Left ventricle myocardium superior (tissue), 1 donor: ENCODE results near the gene ADCY7. TPM values are rescaled to one million over a fixed set of nuclear protein-coding genes. Genes with fewer than 3 reads are reported as not detected.
"Not testable (repeated sequence)": the region's sequence is repeated elsewhere in the genome, so short reads cannot be mapped to it uniquely, and the experiment has no call there.

Experiments used
- ATAC-seq: fragments of 200-7000 bp; cut with Tn5 transposase; one replicate; pipeline ENCODE4 v1.9.1; 2020; ENCODE audit warnings: mild to moderate bottlenecking, moderate library complexity
- DNase-seq: peaks from one replicate; pipeline ENCODE4 v3.0.0-alpha.2; 2020
- intact Hi-C: fragments of 100-400 bp; cut with micrococcal nuclease; formaldehyde crosslinking; loops from one replicate; pipeline ENCODE4 v1.11.0; 2022
- total RNA-seq: library from RNA; stranded (reverse); fragmentation: NEBNext Ultra II Directional; extraction: Animal tissue kit (Norgen Biotek cat#: 25700); gene quantifications from one replicate; pipeline ENCODE4 v1.2.1, GENCODE V29; 2021
- donor health status: DM: no; HTN: yes; CAD: no; lungs with severe emphysema.

The ADCY7 gene
- total RNA-seq, 1 donor from 2014 or later: 8.3 TPM

- DNase-seq (no peak), ATAC-seq (no peak)
- intact Hi-C loops: no loop called here
Observed at GRCh38 chr16:50316848-50317630, 50.7 kb downstream of the ADCY7 start.

GRCh38 chr16:50318796-50319578, 52.6 kb downstream of the ADCY7 start:
- DNase-seq (no peak), ATAC-seq (no peak)
- intact Hi-C loops: no loop called here

DNA sequence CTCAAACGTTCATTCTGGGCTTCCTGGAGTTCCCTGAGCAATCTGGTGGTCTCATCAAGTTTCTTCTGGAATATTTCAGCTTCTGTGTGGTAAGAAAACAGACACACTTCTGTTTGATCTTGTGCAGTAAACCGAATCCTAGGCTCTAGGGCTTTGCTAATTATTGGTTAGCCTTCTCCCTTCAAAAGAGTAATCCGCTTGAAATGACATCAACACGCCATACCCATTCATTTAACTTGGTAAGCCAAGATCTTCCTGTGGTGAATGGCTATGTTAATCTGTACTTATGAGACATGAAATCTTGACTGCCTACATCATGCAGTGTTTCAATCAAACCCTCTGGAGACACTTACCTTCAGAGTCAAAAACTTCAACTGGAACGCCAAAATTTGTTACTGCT, 54.0 kb downstream of the ADCY7 start:
- ATAC-seq (no peak), DNase-seq (no peak)
- intact Hi-C loops: no loop called here

DNA sequence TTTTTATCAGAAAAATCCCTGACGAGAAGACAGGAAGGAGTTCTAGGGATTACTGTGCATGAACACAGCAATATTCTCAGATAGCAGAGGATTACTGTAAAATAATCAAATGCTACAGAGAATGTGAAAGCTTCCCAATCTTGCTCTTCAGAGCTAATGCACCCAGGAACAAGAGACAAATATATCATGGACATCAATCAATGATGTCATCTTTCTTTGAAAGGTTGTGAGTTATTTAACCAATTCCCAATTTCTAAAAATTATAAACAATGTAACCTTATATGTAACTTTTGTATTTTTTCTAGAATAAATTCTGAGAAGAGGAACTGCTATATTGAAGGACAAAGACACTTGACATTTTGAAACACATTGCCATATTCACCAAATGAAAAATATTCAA, 56.0 kb downstream of the ADCY7 start:
- intact Hi-C loops: no loop called here
- no peak for ATAC-seq
- no peak for DNase-seq

- ATAC-seq: no peak
- no peak for DNase-seq
- intact Hi-C loops: no loop called here
Observed at GRCh38 chr16:50323335-50324011, 57.1 kb downstream of the ADCY7 start.

DNA sequence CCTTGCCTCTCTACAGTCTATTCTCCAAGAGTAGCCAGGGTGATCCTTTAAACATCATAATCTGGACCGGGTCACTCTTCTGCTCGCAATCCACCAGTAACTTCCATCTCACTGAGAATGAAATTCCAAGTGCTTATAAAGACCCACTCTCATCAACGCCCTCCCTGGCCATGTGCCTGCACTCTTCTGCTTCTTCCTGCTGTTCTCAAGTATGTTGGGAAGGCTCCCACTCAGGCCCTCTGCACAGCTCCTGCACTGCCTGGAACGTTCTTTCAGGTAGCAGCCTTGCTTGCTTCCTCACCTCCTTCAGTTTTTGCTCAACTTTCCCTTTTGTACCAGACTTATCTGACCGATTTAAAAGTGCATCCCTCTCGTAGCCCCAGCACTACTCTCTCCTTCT, 58.0 kb downstream of the ADCY7 start:
- DNase-seq: no peak
- intact Hi-C loops: no loop called here
- ATAC-seq: no peak

- DNase-seq: no peak
- no peak for ATAC-seq
- intact Hi-C loops: no loop called here
Observed at GRCh38 chr16:50326264-50326663, 59.9 kb downstream of the ADCY7 start.

DNA sequence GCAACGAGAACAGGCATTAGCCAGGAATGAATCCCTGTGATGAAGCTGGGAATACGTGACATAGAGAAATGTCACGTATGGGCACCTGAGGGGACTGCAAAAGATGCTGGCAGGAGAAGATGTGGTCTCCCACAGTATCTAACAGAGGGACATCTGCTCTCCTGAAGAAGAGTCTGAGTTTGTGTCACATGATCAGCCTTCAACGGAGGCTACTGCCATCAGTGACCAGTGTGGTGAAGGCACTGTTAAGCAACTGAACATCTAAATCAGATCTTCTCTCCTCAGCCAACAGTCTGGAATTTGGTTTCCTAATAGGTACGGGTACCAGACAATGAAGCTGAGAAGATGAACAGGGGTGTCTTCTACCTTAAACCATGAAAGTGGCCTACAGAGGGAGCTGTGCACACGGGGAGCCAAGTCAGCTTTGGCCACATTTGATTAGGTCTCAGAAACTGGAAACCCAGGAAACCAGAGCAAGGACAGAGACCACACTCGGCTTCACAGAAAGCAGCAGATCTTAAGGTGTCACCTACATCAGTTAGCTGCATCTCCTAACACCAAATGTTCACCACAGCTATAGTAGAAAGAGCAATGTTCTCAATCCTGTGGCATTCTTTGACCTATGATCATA, 60.6 kb downstream of the ADCY7 start:
- DNase-seq (no peak), ATAC-seq (peak; percentile 56)
- intact Hi-C loops: no loop called here

- ATAC-seq: no peak
- intact Hi-C loops: no loop called here
- no peak for DNase-seq
Observed at GRCh38 chr16:50329446-50330189, 63.3 kb downstream of the ADCY7 start.

- intact Hi-C loops: no loop called here
- DNase-seq (no peak), ATAC-seq (no peak)
Observed at GRCh38 chr16:50331570-50331969, 65.2 kb downstream of the ADCY7 start.

GRCh38 chr16:50332599-50332998, 66.2 kb downstream of the ADCY7 start:
- intact Hi-C loops: no loop called here
- ATAC-seq (no peak), DNase-seq (no peak)

- ATAC-seq (no peak), DNase-seq (no peak)
- intact Hi-C loops: no loop called here
Observed at GRCh38 chr16:50334106-50334975, 68.0 kb downstream of the ADCY7 start.

- intact Hi-C loops: no loop called here
- ATAC-seq: no peak
- no peak for DNase-seq
Observed at GRCh38 chr16:50335196-50335958, 69.0 kb downstream of the ADCY7 start.

DNA sequence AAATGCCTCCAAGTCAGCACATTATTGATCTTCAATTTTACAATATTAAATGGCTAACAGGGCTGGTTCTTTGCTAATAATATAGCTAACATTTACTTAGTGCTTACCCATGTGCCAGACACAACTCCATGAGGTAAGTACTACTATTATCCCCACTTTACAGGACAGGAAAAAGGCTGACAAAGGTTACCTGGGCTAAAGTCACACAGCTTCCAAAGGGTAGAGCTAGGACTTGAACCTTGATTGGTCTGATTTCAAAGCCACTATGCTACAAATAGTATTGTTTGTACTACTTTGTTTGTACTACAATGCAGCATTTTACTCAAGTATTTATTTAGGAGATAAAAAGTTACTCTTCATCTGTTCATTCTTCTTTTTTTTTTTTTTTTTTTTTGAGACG, 70.5 kb downstream of the ADCY7 start:
- DNase-seq (no peak), ATAC-seq (no peak)
- intact Hi-C loops: no loop called here

DNA sequence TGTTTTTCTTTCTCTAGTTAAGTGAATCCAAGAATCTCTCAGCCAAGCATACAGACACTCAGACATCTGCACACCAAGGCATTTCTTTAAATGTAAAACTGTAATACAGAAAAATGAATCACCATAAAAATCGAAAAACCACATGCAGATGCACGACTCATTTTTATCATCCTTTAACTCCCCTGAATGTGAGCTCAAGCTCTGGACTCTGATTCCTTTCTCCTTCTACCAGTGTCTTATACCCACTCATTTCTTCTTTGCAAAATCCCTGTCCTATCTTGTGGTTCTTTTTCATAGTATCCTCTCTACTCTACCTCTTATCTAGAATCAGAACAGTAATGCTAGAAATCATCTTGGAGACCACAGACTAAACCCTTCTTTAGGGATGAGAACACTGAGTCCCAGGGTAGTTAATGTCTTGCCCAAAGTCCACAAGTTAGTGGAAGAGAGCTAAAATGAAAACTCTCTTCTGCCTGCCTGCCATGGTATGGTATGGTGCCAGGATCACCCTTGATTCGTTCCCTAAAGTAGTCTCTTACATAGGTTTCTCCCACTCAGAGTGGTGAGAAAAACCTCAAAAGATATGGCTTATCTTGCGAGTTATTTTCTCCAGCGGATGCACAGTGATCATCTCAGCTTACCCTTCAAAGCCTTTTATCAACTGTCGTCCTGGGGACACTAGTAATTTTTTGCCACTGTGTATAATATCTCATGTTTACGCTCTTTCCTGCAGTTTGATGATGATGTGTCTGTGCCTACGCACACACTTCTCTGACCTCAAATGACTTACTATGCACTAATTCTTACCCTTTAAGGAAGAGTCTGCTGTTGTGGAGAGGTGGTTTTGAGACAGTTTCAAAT, 72.2 kb downstream of the ADCY7 start:
- no peak for DNase-seq
- no peak for ATAC-seq
- intact Hi-C loops: no loop called here

- ATAC-seq: no peak
- no peak for DNase-seq
- intact Hi-C loops: no loop called here
Observed at GRCh38 chr16:50340578-50340977, 74.2 kb downstream of the ADCY7 start.

- DNase-seq: peak; percentile 23
- intact Hi-C loops, ATAC-seq: not testable (repeated sequence)
Observed at GRCh38 chr16:50343566-50343965, 77.2 kb downstream of the ADCY7 start.
